Caco-2 (cell line): Measurements from ENCODE around the gene NFIX. TPM values are rescaled to one million over a fixed set of nuclear protein-coding genes. Genes with fewer than 3 reads are reported as not detected.
"Not testable (repeated sequence)": the region's sequence is repeated elsewhere in the genome, so short reads cannot be mapped to it uniquely, and the experiment has no call there.

Experiments
- BruUV-seq: library from RNA; stranded (reverse); fragments of 400-500 nt; replicated peaks from 2 replicates; lab custom pipeline; 2021; lab: Mats Ljungman, UMichigan
- CTCF ChIA-PET: fragments of 300-600 bp; sonication (Branson Sonifier 250); formaldehyde crosslinking; loops from one replicate; lab custom pipeline; 2022; ENCODE audit warnings: antibody characterized with exemption; lab: Charles Lee
- POLR2A ChIA-PET: fragments of 300-600 bp; sonication (Branson Sonifier 250); formaldehyde crosslinking; loops from one replicate; lab custom pipeline; 2022; ENCODE audit warnings: antibody characterized with exemption; lab: Charles Lee
- DNase-seq, 2 experiments: peaks; one replicate each; pipeline versions ENCODE4 v3.0.0 to v3.0.0-alpha.2; 2020 to 2022
- H3K27me3 ChIP-seq: replicated peaks from 2 replicates; pipeline ENCODE4 v1.6.0; 2011; ENCODE audit warnings: low read length; ENCODE audit not compliant: control insufficient read depth, insufficient read depth
- H3K36me3 ChIP-seq: 2 replicates; pipeline ENCODE4 v1.5.1; 2011; ENCODE audit warnings: low read length; ENCODE audit not compliant: control insufficient read depth, insufficient read depth
- H3K4me1 ChIP-seq: fragments of 250-450 bp; sonication (Bioruptor Pico); 2 replicates; pipeline ENCODE4 v1.5.1; 2020; ENCODE audit warnings: mild to moderate bottlenecking
- H3K4me3 ChIP-seq: 2 replicates; pipeline ENCODE4 v1.5.1; 2011; ENCODE audit warnings: low read depth, mild to moderate bottlenecking, control low read depth, low read length
- H3K9me3 ChIP-seq: fragments of 250-450 bp; sonication (Bioruptor Pico); 2 replicates; pipeline ENCODE4 v1.5.1; 2020; ENCODE audit warnings: mild to moderate bottlenecking, moderate library complexity
- H3K27ac Mint-ChIP-seq: one replicate; pipeline ENCODE4 v1.8.0; 2022; ENCODE audit warnings: mixed read lengths; ENCODE audit not compliant: unreplicated experiment
- H3K27me3 Mint-ChIP-seq: one replicate; pipeline ENCODE4 v1.8.0; 2022; ENCODE audit warnings: mixed read lengths; ENCODE audit not compliant: insufficient read depth, unreplicated experiment
- H3K36me3 Mint-ChIP-seq: one replicate; pipeline ENCODE4 v1.8.0; 2022; ENCODE audit warnings: mild to moderate bottlenecking, mixed read lengths; ENCODE audit not compliant: insufficient read depth, unreplicated experiment
- H3K4me1 Mint-ChIP-seq: one replicate; pipeline ENCODE4 v1.8.0; 2022; ENCODE audit warnings: low read depth, mixed read lengths; ENCODE audit not compliant: unreplicated experiment
- H3K4me3 Mint-ChIP-seq: one replicate; pipeline ENCODE4 v1.8.0; 2022; ENCODE audit warnings: mild to moderate bottlenecking, moderate library complexity, mixed read lengths; ENCODE audit not compliant: unreplicated experiment
- H3K9me3 Mint-ChIP-seq: one replicate; pipeline ENCODE4 v1.8.0; 2022; ENCODE audit warnings: mixed read lengths; ENCODE audit not compliant: unreplicated experiment
- intact Hi-C: fragments of 100-400 bp; cut with micrococcal nuclease; formaldehyde crosslinking; loops from one replicate; pipeline ENCODE4 v1.10.0; 2022; ENCODE audit not compliant: unreplicated experiment
- total RNA-seq: library from RNA; stranded (reverse); gene quantifications from 2 replicates; pipeline ENCODE4 v1.2.3, GENCODE V29; 2022
- TF ChIP-seq, protein P1 (sequence below), 2 experiments: fragments of 200-600 bp in 1 of 2; IDR thresholded peaks; 1 replicate in 1 of 2; 2 replicates in 1 of 2; pipeline versions ENCODE4 v1.5.1 to v1.8.0; 2011 to 2022; ENCODE audit warnings: antibody characterized with exemption in 1 of 2, control low read depth in 1 of 2, inconsistent platforms in 1 of 2, low read depth in 1 of 2, low read length in 1 of 2, mild to moderate bottlenecking in 1 of 2, moderate library complexity in 1 of 2; ENCODE audit not compliant: insufficient read depth in 1 of 2, severe bottlenecking in 1 of 2, unreplicated experiment in 1 of 2

Gene NFIX
- total RNA-seq, 1 experiment from 2014 or later = 0.82 TPM

DNA sequence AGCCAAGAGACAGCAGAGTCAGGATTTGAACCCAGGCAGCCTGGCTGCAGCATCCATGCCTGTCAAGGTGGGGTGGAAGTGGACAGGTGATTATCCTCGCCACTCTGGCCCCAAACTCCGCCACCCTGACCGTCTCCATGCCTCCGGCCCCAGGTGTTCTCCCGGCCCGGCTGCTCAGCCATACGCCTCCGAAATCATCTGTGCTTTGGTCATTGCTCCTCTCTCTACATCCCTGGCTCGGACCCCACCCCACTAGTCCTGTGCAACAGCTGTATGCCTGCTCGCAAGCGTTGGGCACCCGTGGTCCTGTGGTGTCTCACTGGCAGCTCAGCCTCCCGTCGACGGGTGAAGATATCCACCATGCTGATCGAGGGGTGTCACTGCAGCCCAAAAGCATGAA lies 22.0 kb upstream of the NFIX start:
- H3K27ac Mint-ChIP-seq = no peak overlapping the region
- Histone ChIP-seq H3K27me3 (no peaks in the 10 kb centered on the region), H3K36me3 (no peaks in the 10 kb centered on the region), H3K9me3 (no peaks in the 10 kb centered on the region), H3K4me1 (no peaks in the 10 kb centered on the region), H3K4me3 (no peak overlapping the region)
- BruUV-seq = no TSS peak
- DNase-seq = no peak
- H3K4me1 Mint-ChIP-seq = peaks cover 7% of the 10 kb centered on the region
- no peaks in the 10 kb centered on the region for H3K9me3 Mint-ChIP-seq
- ChIA-PET POLR2A (no interaction called here), CTCF (interaction anchor here (0.6 kb wide), 1 partner anchor 56 kb away, joined by 3 read pairs; no protein-coding TSS in a partner anchor)
- intact Hi-C loops = no loop called here
- H3K4me3 Mint-ChIP-seq = no peak overlapping the region
- TF ChIP-seq, protein P1, sequence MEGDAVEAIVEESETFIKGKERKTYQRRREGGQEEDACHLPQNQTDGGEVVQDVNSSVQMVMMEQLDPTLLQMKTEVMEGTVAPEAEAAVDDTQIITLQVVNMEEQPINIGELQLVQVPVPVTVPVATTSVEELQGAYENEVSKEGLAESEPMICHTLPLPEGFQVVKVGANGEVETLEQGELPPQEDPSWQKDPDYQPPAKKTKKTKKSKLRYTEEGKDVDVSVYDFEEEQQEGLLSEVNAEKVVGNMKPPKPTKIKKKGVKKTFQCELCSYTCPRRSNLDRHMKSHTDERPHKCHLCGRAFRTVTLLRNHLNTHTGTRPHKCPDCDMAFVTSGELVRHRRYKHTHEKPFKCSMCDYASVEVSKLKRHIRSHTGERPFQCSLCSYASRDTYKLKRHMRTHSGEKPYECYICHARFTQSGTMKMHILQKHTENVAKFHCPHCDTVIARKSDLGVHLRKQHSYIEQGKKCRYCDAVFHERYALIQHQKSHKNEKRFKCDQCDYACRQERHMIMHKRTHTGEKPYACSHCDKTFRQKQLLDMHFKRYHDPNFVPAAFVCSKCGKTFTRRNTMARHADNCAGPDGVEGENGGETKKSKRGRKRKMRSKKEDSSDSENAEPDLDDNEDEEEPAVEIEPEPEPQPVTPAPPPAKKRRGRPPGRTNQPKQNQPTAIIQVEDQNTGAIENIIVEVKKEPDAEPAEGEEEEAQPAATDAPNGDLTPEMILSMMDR (IDR thresholded peaks at IDR 0.05; ENCODE audit: insufficient read depth in 1 of 2, low read depth in 1 of 2, low read length in 1 of 2, severe bottlenecking in 1 of 2, unreplicated experiment in 1 of 2) = no peak
- no peaks in the 10 kb centered on the region for H3K27me3 Mint-ChIP-seq
- no peaks in the 10 kb centered on the region for H3K36me3 Mint-ChIP-seq

DNA sequence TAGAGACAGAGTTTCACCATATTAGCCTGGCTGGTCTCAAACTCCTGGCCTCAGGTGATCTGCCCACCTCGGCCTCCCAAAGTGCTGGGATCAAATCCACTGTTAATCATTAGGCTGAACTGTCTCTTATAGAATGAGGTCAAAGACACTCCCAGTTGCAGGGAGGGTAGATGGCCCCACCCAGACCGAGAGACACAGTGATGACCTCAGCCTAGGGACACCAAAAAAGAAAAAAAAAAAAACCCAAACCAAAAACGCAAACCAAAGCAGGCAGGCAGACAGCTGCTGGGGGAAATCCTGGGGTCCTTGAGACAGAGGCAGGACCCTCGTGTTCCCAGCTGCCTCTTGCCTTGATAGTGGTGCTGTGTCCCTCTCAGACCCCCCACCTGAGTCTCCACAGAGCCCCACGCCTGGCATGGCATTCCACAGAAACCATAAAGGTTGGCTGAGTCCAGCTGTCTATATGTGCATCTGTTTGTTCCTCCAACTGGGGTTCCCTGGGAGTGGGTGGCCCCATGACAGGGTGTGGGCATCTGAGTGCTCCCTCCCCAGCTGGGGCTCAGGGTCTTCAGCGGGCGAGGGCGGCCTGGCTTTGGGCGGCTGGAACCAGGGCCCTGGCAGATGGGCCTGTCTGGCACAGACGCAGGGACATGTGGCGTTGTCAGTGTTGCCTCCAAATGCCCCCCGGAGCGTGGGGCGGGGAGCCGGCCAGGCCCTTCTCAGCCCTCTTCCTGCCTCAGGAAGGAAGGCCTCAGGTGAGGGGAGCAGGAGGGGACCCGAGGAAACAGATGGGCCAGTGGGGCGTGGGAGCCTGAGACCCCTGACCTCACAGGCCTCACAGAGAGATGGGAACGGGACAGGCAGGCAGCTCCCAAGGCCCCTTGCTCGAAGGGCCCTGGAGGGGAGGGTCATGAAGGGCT lies 20.7 kb upstream of the NFIX start:
- DNase-seq = no peak
- Histone ChIP-seq H3K4me1 (no peaks in the 10 kb centered on the region), H3K9me3 (no peaks in the 10 kb centered on the region), H3K4me3 (no peak overlapping the region), H3K36me3 (no peaks in the 10 kb centered on the region), H3K27me3 (no peaks in the 10 kb centered on the region)
- CTCF ChIA-PET = interaction anchor here (1.6 kb wide), 1 partner anchor 9 kb away, joined by 8 read pairs; no protein-coding TSS in a partner anchor
- no TSS peak for BruUV-seq
- H3K4me1 Mint-ChIP-seq = peaks cover 7% of the 10 kb centered on the region
- no peaks in the 10 kb centered on the region for H3K9me3 Mint-ChIP-seq
- POLR2A ChIA-PET = no interaction called here
- intact Hi-C loops = no loop called here
- H3K4me3 Mint-ChIP-seq = no peak overlapping the region
- no peak overlapping the region for H3K27ac Mint-ChIP-seq
- TF ChIP-seq, protein P1 (IDR thresholded peaks at IDR 0.05; ENCODE audit: insufficient read depth in 1 of 2, low read depth in 1 of 2, low read length in 1 of 2, severe bottlenecking in 1 of 2, unreplicated experiment in 1 of 2) = no peak
- no peaks in the 10 kb centered on the region for H3K36me3 Mint-ChIP-seq
- no peaks in the 10 kb centered on the region for H3K27me3 Mint-ChIP-seq

DNA sequence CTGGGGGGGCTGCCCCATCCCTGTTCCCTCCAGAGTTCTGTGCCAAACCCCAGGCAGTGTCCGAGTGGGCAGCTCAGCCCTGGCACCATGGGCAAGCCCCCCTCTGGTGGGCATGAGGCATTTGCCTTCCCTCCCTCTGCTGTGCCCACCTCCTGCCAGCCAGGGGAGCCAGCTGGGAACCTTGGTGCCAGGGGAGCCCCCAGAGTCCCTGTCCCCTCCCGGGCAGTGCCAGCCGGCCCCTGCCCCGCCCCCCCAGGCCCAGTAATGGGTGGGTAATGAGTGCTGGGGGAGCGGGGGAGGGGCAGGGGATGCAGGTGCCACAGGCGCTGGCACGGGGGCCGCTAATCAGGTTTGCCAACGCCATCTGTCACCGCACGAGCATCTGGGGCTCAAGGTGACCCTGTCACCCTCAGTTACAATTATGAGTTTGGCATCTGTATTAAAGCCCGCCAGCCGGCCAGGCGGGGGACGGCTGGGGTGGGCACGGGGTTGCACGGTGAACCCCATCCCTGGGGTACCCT lies 20.0 kb upstream of the NFIX start:
- H3K27me3 Mint-ChIP-seq = no peaks in the 10 kb centered on the region
- Histone ChIP-seq H3K9me3 (no peaks in the 10 kb centered on the region), H3K4me3 (no peak overlapping the region), H3K27me3 (no peaks in the 10 kb centered on the region), H3K36me3 (no peaks in the 10 kb centered on the region), H3K4me1 (no peaks in the 10 kb centered on the region)
- intact Hi-C loops = no loop called here
- TF ChIP-seq, protein P1 (IDR thresholded peaks at IDR 0.05; ENCODE audit: insufficient read depth in 1 of 2, low read depth in 1 of 2, low read length in 1 of 2, severe bottlenecking in 1 of 2, unreplicated experiment in 1 of 2) = no peak
- H3K4me3 Mint-ChIP-seq = no peak overlapping the region
- no peak for DNase-seq
- H3K27ac Mint-ChIP-seq = no peak overlapping the region
- H3K36me3 Mint-ChIP-seq = no peaks in the 10 kb centered on the region
- BruUV-seq = no TSS peak
- ChIA-PET CTCF (interaction anchor here (1.6 to 3.0 kb wide), 2 partner anchors 10 to 11 kb away, joined by 8 to 58 read pairs; no protein-coding TSS in a partner anchor), POLR2A (no interaction called here)
- H3K9me3 Mint-ChIP-seq = no peaks in the 10 kb centered on the region
- peaks cover 7% of the 10 kb centered on the region for H3K4me1 Mint-ChIP-seq

DNA sequence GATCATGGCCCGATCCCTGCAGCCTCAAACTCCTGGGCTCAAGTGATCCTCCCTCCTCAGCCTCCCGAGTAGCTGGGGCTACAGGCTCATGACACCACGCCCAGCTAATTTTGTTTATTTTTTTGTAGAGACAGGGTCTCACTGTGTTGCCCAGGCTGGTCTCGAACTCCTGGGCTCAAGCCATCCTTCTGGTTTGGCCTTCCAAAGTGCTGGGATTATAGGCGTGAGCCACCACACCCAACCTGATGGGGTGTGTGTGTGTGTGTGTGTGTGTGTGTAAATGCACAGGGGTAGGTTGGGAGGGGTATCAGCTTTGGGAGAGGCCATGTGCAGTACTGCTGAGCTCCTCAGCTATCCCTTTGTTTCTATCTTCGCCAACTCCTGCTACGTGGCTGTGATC lies 19.2 kb upstream of the NFIX start:
- intact Hi-C loops = loop anchor here (2.0 kb wide), 1 partner anchor 61 kb away; no protein-coding TSS in a partner anchor
- POLR2A ChIA-PET, H3K27me3 Mint-ChIP-seq: not testable (repeated sequence)

More for the DNA sequence above, 19.2 kb upstream of the NFIX start:
- CTCF ChIA-PET = interaction anchor here (0.7 to 3.8 kb wide), 4 partner anchors 9 to 183 kb away, joined by 3 to 64 read pairs (median 32); no protein-coding TSS in a partner anchor
- not testable (repeated sequence) for H3K9me3 ChIP-seq, H3K36me3 Mint-ChIP-seq, DNase-seq, H3K4me1 ChIP-seq, H3K36me3 ChIP-seq, H3K4me3 Mint-ChIP-seq, H3K4me1 Mint-ChIP-seq, H3K9me3 Mint-ChIP-seq, H3K27me3 ChIP-seq, H3K27ac Mint-ChIP-seq, H3K4me3 ChIP-seq, BruUV-seq
